HEK293 (cell line): Measurements from ENCODE around the gene CALHM3.

Experiments
- CTCF ChIA-PET: fragments of 350-600 bp; formaldehyde crosslinking; extraction: SDS; loops from one replicate; lab custom pipeline; 2021; ENCODE audit warnings: antibody characterized with exemption; lab: Yijun Ruan, JAX
- POLR2A ChIA-PET: fragments of 300-600 bp; formaldehyde crosslinking; extraction: SDS; loops from one replicate; lab custom pipeline; 2020; ENCODE audit warnings: antibody characterized with exemption, inconsistent platforms; lab: Yijun Ruan, JAX
- H3K27ac ChIP-seq: fragments of 200-500 bp; sonication (Bioruptor generic); 2 replicates; pipeline ENCODE4 v1.5.1; 2014; ENCODE audit warnings: low read depth, low read length, control low read depth, inconsistent platforms; ENCODE audit errors: extremely low read depth
- H3K36me3 ChIP-seq, 2 experiments: fragments of 200-500 bp in 1 of 2; sonication (Bioruptor generic) in 1 of 2; 1 replicate in 1 of 2; 2 replicates in 1 of 2; pipeline ENCODE4 v1.5.1; 2014 to 2017; ENCODE audit warnings: inconsistent platforms in 2 of 2, low read length in 2 of 2; ENCODE audit not compliant: control insufficient read depth in 2 of 2, insufficient read depth in 1 of 2
- H3K4me1 ChIP-seq: fragments of 200-500 bp; sonication (Bioruptor generic); 2 replicates; pipeline ENCODE4 v1.5.1; 2014; ENCODE audit warnings: mild to moderate bottlenecking, low read length, inconsistent platforms; ENCODE audit not compliant: control insufficient read depth, insufficient read depth
- H3K4me3 ChIP-seq: 2 replicates; pipeline ENCODE4 v1.5.1; 2011; ENCODE audit warnings: low read depth, mild to moderate bottlenecking, control low read depth, low read length, moderate library complexity
- H3K9me3 ChIP-seq: fragments of 200-500 bp; sonication (Bioruptor generic); 2 replicates; pipeline ENCODE4 v1.5.1; 2014; ENCODE audit warnings: low read depth, low read length, inconsistent platforms; ENCODE audit not compliant: control insufficient read depth, insufficient read depth
- BCL11B ChIP-seq: fragments of 450-650 bp; formaldehyde crosslinking; IDR thresholded peaks from 2 replicates; pipeline ENCODE4 v1.5.1; 2016; ENCODE audit warnings: low read depth, missing biosample characterization, missing genetic modification characterization
- EGR2 ChIP-seq: fragments of 450-650 bp; formaldehyde crosslinking; IDR thresholded peaks from 2 replicates; pipeline ENCODE4 v1.5.1; 2016; ENCODE audit warnings: low read depth, missing biosample characterization, missing genetic modification characterization
- FEZF1 ChIP-seq: fragments of 450-650 bp; formaldehyde crosslinking; IDR thresholded peaks from 2 replicates; pipeline ENCODE4 v1.5.1; 2016; ENCODE audit warnings: missing biosample characterization, missing genetic modification characterization
- GLIS1 ChIP-seq: fragments of 450-650 bp; formaldehyde crosslinking; IDR thresholded peaks from 2 replicates; pipeline ENCODE4 v1.5.1; 2016; ENCODE audit warnings: missing biosample characterization, missing genetic modification characterization
- HIC1 ChIP-seq: fragments of 450-650 bp; formaldehyde crosslinking; IDR thresholded peaks from 2 replicates; pipeline ENCODE4 v1.5.1; 2016; ENCODE audit warnings: missing biosample characterization, missing genetic modification characterization
- KLF7 ChIP-seq: fragments of 450-650 bp; formaldehyde crosslinking; IDR thresholded peaks from 2 replicates; pipeline ENCODE4 v1.5.1; 2016; ENCODE audit warnings: missing biosample characterization, missing genetic modification characterization, borderline replicate concordance
- KLF9 ChIP-seq: fragments of 450-650 bp; formaldehyde crosslinking; IDR thresholded peaks from 2 replicates; pipeline ENCODE4 v1.5.1; 2016; ENCODE audit warnings: missing biosample characterization, missing genetic modification characterization, low read depth
- MYNN ChIP-seq: fragments of 450-650 bp; formaldehyde crosslinking; IDR thresholded peaks from 2 replicates; pipeline ENCODE4 v1.5.1; 2016; ENCODE audit warnings: missing biosample characterization, missing genetic modification characterization, borderline replicate concordance
- PBX3 ChIP-seq: sonication (generic); formaldehyde crosslinking; IDR thresholded peaks from 2 replicates; pipeline ENCODE4 v1.8.1; 2022; ENCODE audit warnings: mild to moderate bottlenecking, moderate library complexity, missing genetic modification reagents
- WT1 ChIP-seq: fragments of 450-650 bp; formaldehyde crosslinking; IDR thresholded peaks from 2 replicates; pipeline ENCODE4 v1.5.1; 2016; ENCODE audit warnings: missing biosample characterization, missing genetic modification characterization
- ZBTB8A ChIP-seq: fragments of 450-650 bp; formaldehyde crosslinking; IDR thresholded peaks from 2 replicates; pipeline ENCODE4 v1.5.1; 2016; ENCODE audit warnings: missing biosample characterization, missing genetic modification characterization
- ZEB2 ChIP-seq: fragments of 450-650 bp; formaldehyde crosslinking; IDR thresholded peaks from 2 replicates; pipeline ENCODE4 v1.5.1; 2016; ENCODE audit warnings: missing biosample characterization, missing genetic modification characterization
- ZFP3 ChIP-seq: fragments of 450-650 bp; formaldehyde crosslinking; IDR thresholded peaks from 2 replicates; pipeline ENCODE4 v1.5.1; 2016; ENCODE audit warnings: low read depth, missing biosample characterization, missing genetic modification characterization
- ZNF10 ChIP-seq: fragments of 450-650 bp; formaldehyde crosslinking; IDR thresholded peaks from 2 replicates; pipeline ENCODE4 v1.5.1; 2017; ENCODE audit warnings: missing biosample characterization, missing genetic modification characterization
- ZNF146 ChIP-seq: fragments of 450-650 bp; formaldehyde crosslinking; IDR thresholded peaks from 2 replicates; pipeline ENCODE4 v1.5.1; 2016; ENCODE audit warnings: missing biosample characterization, missing genetic modification characterization
- ZNF157 ChIP-seq: fragments of 450-650 bp; formaldehyde crosslinking; IDR thresholded peaks from 2 replicates; pipeline ENCODE4 v1.5.1; 2016; ENCODE audit warnings: missing biosample characterization, missing genetic modification characterization
- ZNF223 ChIP-seq: fragments of 450-650 bp; formaldehyde crosslinking; IDR thresholded peaks from 2 replicates; pipeline ENCODE4 v1.5.1; 2016; ENCODE audit warnings: missing biosample characterization, missing genetic modification characterization
- ZNF280C ChIP-seq: fragments of 450-650 bp; formaldehyde crosslinking; IDR thresholded peaks from 2 replicates; pipeline ENCODE4 v1.5.1; 2016; ENCODE audit warnings: missing biosample characterization, missing genetic modification characterization
- ZNF324 ChIP-seq: fragments of 450-650 bp; formaldehyde crosslinking; IDR thresholded peaks from 2 replicates; pipeline ENCODE4 v1.5.1; 2016; ENCODE audit warnings: missing biosample characterization, missing genetic modification characterization
- ZNF362 ChIP-seq: fragments of 450-650 bp; formaldehyde crosslinking; IDR thresholded peaks from 2 replicates; pipeline ENCODE4 v1.5.1; 2016; ENCODE audit warnings: missing biosample characterization, missing genetic modification characterization
- ZNF416 ChIP-seq: fragments of 450-650 bp; formaldehyde crosslinking; IDR thresholded peaks from 2 replicates; pipeline ENCODE4 v1.5.1; 2016; ENCODE audit warnings: missing biosample characterization, missing genetic modification characterization
- ZNF510 ChIP-seq: fragments of 450-650 bp; formaldehyde crosslinking; IDR thresholded peaks from 2 replicates; pipeline ENCODE4 v1.5.1; 2018; ENCODE audit warnings: mild to moderate bottlenecking, missing genetic modification characterization, missing biosample characterization; ENCODE audit not compliant: insufficient replicate concordance
- ZNF596 ChIP-seq: fragments of 450-650 bp; IDR thresholded peaks from 2 replicates; pipeline ENCODE4 v1.5.0; 2018; ENCODE audit warnings: missing biosample characterization, mild to moderate bottlenecking, missing genetic modification characterization, moderate library complexity
- ZNF639 ChIP-seq: fragments of 450-650 bp; formaldehyde crosslinking; IDR thresholded peaks from 2 replicates; pipeline ENCODE4 v1.5.1; 2016; ENCODE audit warnings: missing biosample characterization, missing genetic modification characterization
- ZNF645 ChIP-seq: fragments of 450-650 bp; formaldehyde crosslinking; IDR thresholded peaks from 2 replicates; pipeline ENCODE4; 2016; ENCODE audit warnings: missing biosample characterization, missing genetic modification characterization
- ZNF654 ChIP-seq: fragments of 450-650 bp; formaldehyde crosslinking; IDR thresholded peaks from 2 replicates; pipeline ENCODE4 v1.5.1; 2016; ENCODE audit warnings: low read depth, missing biosample characterization, missing genetic modification characterization
- ZNF76 ChIP-seq: fragments of 450-650 bp; formaldehyde crosslinking; IDR thresholded peaks from 2 replicates; pipeline ENCODE4; 2016; ENCODE audit warnings: low read depth, missing biosample characterization, missing genetic modification characterization, borderline replicate concordance
- ZNF791 ChIP-seq: fragments of 450-650 bp; formaldehyde crosslinking; IDR thresholded peaks from 2 replicates; pipeline ENCODE4 v1.5.1; 2016; ENCODE audit warnings: missing biosample characterization, missing genetic modification characterization
- ZSCAN30 ChIP-seq: fragments of 450-650 bp; IDR thresholded peaks from 2 replicates; pipeline ENCODE4 v1.5.1; 2018; ENCODE audit warnings: missing biosample characterization, mild to moderate bottlenecking, missing genetic modification characterization, moderate library complexity

CALHM3 gene

GRCh38 chr10:103491729-103492364, 12.8 kb upstream of the CALHM3 start:
- ChIA-PET CTCF (interaction anchor here (0.6 to 6.1 kb wide), 12 partner anchors 9 to 671 kb away, joined by 3 to 41 read pairs (median 4); no protein-coding TSS in a partner anchor), POLR2A (interaction anchor here (0.6 to 3.4 kb wide), 9 partner anchors 9 to 299 kb away, joined by 3 to 15 read pairs (median 4); partner anchors contain the start of genes ATP5MK, NT5C2, PDCD11 and TAF5)
- H3K27ac ChIP-seq = no peak overlapping the region
- TF ChIP-seq ZNF416 (no peak), KLF9 (no peak), FEZF1 (tag by site-specific recombination) (peak; percentile 23; the same call in 1 of the 2 replicates), BCL11B (tag by site-specific recombination) (no peak), ZNF791 (tag by site-specific recombination) (no peak), ZNF157 (no peak), ZNF76 (tag by site-specific recombination) (no peak), EGR2 (no peak), ZNF654 (tag by site-specific recombination) (no peak), ZFP3 (tag by site-specific recombination) (no peak), ZNF639 (tag by site-specific recombination) (peak; percentile 73; the same call in 1 of the 2 replicates), ZNF596 (tag by site-specific recombination) (no peak), ZNF324 (tag by site-specific recombination) (no peak; the same call in 1 of the 2 replicates), ZNF223 (tag by site-specific recombination) (no peak), ZNF510 (tag by site-specific recombination) (no peak), WT1 (tag by site-specific recombination) (peak; percentile 90), MYNN (tag by site-specific recombination) (no peak), KLF7 (tag by site-specific recombination) (no peak), ZEB2 (tag by site-specific recombination) (peak; percentile 82; the same call in 1 of the 2 replicates), HIC1 (tag by site-specific recombination) (peak; percentile 87), ZNF362 (tag by site-specific recombination) (no peak), ZNF146 (tag by site-specific recombination) (no peak), ZNF280C (tag by site-specific recombination) (no peak), ZNF645 (tag by site-specific recombination) (no peak), ZNF10 (tag by site-specific recombination) (no peak), ZBTB8A (tag by site-specific recombination) (no peak), ZSCAN30 (tag by site-specific recombination) (no peak), GLIS1 (no peak; the same call in 1 of the 2 replicates), PBX3 (CRISPR knock-in tag) (no peak)

More at GRCh38 chr10:103491729-103492364, 12.8 kb upstream of the CALHM3 start:
- Histone ChIP-seq H3K4me1 (no peaks in the 10 kb centered on the region), H3K4me3 (no peak overlapping the region), H3K36me3 (no peaks in the 10 kb centered on the region), H3K9me3 (no peaks in the 10 kb centered on the region)
